Activated naive CD8-positive, alpha-beta T cell treated with anti-CD3 and anti-CD28 coated beads, Interleukin-2, amount 10 ng/mL, durations not matched to agents 7 days and 5 days (primary cell): ENCODE measurements around the gene BAZ2A. TPM values are rescaled to one million over a fixed set of nuclear protein-coding genes. Genes with fewer than 3 reads are reported as not detected.
A peak's percentile ranks its signal among the peaks of the same experiment; 100 is the strongest.
"Not testable (repeated sequence)": the region's sequence is repeated elsewhere in the genome, so short reads cannot be mapped to it uniquely, and the experiment has no call there.

Experiments
- ATAC-seq: fragments of 150-1000 bp; cut with Tn5 transposase; one replicate; pipeline ENCODE4 v1.10.0; 2021; ENCODE audit warnings: low read depth, moderate library complexity
- POLR2A ChIA-PET: fragments of 350-600 bp; sonication (Branson Sonifier 250); formaldehyde crosslinking; loops from one replicate; lab custom pipeline; 2021; ENCODE audit warnings: antibody characterized with exemption; lab: Charles Lee
- DNase-seq: peaks from one replicate; pipeline ENCODE4 v3.0.0; 2021
- H3K27ac Mint-ChIP-seq: one replicate; pipeline ENCODE4 v1.8.0; 2022; ENCODE audit warnings: mild to moderate bottlenecking, mixed read lengths
- H3K27me3 Mint-ChIP-seq: one replicate; pipeline ENCODE4 v1.8.0; 2022; ENCODE audit warnings: mild to moderate bottlenecking, moderate library complexity, mixed read lengths
- H3K36me3 Mint-ChIP-seq: one replicate; pipeline ENCODE4 v1.8.0; 2021; ENCODE audit warnings: mild to moderate bottlenecking, mixed read lengths
- H3K4me1 Mint-ChIP-seq: one replicate; pipeline ENCODE4 v1.8.0; 2021; ENCODE audit warnings: mixed read lengths
- H3K4me3 Mint-ChIP-seq: one replicate; pipeline ENCODE4 v1.8.0; 2022; ENCODE audit warnings: mild to moderate bottlenecking, moderate library complexity, mixed read lengths
- H3K9me3 Mint-ChIP-seq: one replicate; pipeline ENCODE4 v1.8.0; 2021; ENCODE audit warnings: mixed read lengths
- total RNA-seq, 2 experiments: library from RNA; stranded (reverse); gene quantifications; one replicate each; pipeline ENCODE4 v1.2.3, GENCODE V29; 2021

The BAZ2A gene
- total RNA-seq, 2 experiments from 2014 or later, result 139 to 145 TPM

DNA sequence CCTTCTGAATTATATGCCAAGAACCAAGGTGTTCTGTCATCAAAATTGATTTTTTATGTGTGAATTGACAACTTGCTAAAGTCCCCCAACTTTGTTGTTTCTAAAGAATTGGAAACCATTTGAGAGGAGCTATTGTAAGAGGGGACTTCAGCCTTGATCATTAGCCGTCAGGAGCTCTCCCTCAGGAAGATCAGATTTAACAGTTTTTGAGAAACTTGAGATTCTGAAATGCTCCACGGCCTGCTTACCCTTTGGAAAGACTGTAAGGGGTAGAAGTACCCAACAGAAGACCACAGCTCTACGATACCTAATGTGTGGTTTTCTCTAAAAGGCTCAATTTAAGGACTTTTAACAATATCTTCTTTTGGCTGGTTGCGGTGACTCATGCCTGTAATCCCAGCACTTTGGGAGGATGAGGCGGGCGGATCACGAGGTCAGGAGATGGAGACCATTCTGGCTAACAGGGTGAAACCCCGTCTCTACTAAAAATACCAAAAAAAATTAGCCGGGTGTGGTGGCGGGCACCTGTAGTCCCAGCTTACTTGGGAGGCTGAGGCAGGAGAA is 51.1 kb downstream of the BAZ2A start:
- peaks cover 22% of the 10 kb centered on the region for H3K4me1 Mint-ChIP-seq
- H3K27ac Mint-ChIP-seq, result no peak overlapping the region
- H3K27me3 Mint-ChIP-seq, result no peaks in the 10 kb centered on the region
- H3K9me3 Mint-ChIP-seq, result no peaks in the 10 kb centered on the region
- ATAC-seq, result no peak
- POLR2A ChIA-PET, result interaction anchor here (0.7 kb wide), 1 partner anchor 8 kb away, joined by 3 read pairs; no protein-coding TSS in a partner anchor
- H3K4me3 Mint-ChIP-seq, result no peak overlapping the region
- DNase-seq, result no peak
- peaks cover 2% of the 10 kb centered on the region for H3K36me3 Mint-ChIP-seq

DNA sequence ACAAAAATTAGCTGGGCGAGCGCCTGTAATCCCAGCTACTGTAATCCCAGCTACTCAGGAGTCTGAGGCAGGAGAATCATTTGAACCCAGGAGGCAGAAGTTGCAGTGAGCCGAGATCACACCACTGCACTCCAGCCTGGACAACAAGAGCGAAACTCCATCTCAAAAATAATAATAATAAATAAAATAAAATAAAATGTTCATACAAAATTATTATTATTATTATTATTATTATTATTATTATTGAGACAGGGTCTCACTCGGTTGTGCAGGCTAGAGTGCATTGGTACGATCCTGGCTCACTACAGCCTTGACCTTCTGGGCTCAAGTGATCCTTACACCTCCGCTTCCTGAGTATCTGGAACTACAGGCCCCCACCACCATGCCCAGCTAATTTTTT is 52.9 kb downstream of the BAZ2A start:
- not testable (repeated sequence) for H3K36me3 Mint-ChIP-seq

DNA sequence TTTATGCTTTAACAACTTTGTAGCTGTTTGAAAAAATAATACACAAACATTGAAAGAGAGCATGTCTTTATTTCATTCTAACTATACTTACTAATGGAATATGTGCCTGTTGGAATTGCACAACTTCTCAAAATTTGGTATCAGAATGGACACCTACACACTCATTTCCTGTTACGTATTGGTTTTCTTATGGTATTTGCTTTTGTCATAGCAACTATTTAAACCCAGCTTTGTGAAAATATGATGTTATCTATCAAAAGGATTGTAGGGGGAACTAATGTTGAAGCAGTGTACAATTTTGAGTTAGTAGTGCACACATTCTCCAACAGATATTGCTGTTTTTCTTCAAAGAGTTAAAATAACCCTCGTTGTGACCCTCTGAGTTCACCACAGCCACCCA is 55.9 kb downstream of the BAZ2A start:
- H3K4me1 Mint-ChIP-seq, result peaks cover 13% of the 10 kb centered on the region
- no peak for DNase-seq
- POLR2A ChIA-PET, result no interaction called here
- H3K9me3 Mint-ChIP-seq, result no peaks in the 10 kb centered on the region
- ATAC-seq, result no peak
- H3K4me3 Mint-ChIP-seq, result no peak overlapping the region
- peaks cover 2% of the 10 kb centered on the region for H3K36me3 Mint-ChIP-seq
- no peaks in the 10 kb centered on the region for H3K27me3 Mint-ChIP-seq
- no peak overlapping the region for H3K27ac Mint-ChIP-seq

More for the DNA sequence above, 52.9 kb downstream of the BAZ2A start:
- H3K27ac Mint-ChIP-seq, POLR2A ChIA-PET, ATAC-seq, H3K27me3 Mint-ChIP-seq, H3K4me3 Mint-ChIP-seq, DNase-seq, H3K9me3 Mint-ChIP-seq: not testable (repeated sequence)
- H3K4me1 Mint-ChIP-seq, result peaks cover 18% of the 10 kb centered on the region

DNA sequence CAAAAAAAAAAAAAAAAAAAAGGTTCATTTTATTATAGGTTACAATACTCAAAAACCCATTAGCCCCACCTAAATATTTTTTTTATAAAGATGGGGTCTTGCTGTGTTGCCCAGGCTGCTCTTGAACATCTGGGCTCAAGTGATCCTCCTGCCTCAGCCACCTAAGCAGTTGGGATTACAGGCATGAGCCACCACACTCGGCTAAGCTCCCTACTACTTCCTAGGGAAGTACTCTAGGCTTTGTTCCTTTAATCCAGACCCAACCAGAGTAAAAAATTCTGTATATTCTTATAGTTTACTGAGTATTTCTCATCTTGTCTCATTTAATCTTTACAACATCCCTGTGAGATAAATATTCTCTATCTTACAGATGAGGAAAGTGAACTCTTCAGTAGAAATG is 57.8 kb downstream of the BAZ2A start:
- ATAC-seq (no peak), DNase-seq (no peak)
- POLR2A ChIA-PET, result interaction anchor here (0.6 kb wide), 2 partner anchors 17 to 59 kb away, joined by 3 read pairs; no protein-coding TSS in a partner anchor
- Mint-ChIP-seq H3K27me3 (no peaks in the 10 kb centered on the region), H3K27ac (no peak overlapping the region), H3K9me3 (no peaks in the 10 kb centered on the region), H3K4me1 (peaks cover 15% of the 10 kb centered on the region), H3K36me3 (peaks cover 3% of the 10 kb centered on the region), H3K4me3 (no peak overlapping the region)

DNA sequence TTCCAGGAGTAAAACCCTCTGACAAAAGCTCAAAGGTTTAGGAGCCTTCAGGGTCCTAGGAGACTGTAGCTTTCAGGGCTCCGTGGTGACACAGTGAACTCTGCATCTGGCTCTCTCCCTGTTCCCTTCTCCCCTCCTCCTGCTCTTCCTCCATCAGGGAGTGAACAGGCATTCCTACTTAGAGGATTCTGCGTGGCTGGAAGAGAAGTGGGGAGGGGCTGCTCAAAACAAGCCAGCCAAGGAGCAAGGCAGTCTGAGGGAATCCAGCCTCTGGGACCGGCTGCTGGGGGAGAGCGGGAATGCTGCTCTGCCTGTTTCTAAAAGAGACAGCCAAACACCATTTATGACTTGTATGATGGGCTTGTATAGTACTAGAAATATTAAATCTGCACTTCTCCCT is 59.0 kb downstream of the BAZ2A start:
- POLR2A ChIA-PET, result interaction anchor here (0.6 kb wide), 2 partner anchors 8 to 33 kb away, joined by 3 to 5 read pairs; no protein-coding TSS in a partner anchor
- H3K27ac Mint-ChIP-seq, result no peak overlapping the region
- no peak overlapping the region for H3K4me3 Mint-ChIP-seq
- no peak for DNase-seq
- no peaks in the 10 kb centered on the region for H3K27me3 Mint-ChIP-seq
- H3K36me3 Mint-ChIP-seq, result peaks cover 3% of the 10 kb centered on the region
- H3K9me3 Mint-ChIP-seq, result no peaks in the 10 kb centered on the region
- H3K4me1 Mint-ChIP-seq, result peaks cover 16% of the 10 kb centered on the region
- ATAC-seq, result no peak

DNA sequence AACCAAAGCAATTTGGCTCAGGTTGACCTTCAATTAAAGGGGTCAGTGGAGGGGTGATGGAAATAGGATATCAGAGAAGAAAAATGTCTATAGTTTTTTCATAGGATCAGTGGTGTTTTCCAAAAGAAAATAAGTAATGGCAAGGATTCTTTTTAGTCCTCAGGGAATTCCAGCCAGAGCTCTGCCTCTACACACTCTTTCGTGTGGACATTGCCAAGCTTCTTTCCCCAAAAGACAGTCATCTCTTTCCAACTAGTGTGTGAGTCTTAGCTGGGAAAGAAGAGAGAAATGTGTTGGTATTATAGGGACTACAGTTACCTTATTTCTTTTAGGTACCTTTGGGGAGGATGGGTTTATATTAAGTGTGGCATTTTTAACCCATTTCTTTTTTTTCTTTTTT is 62.0 kb downstream of the BAZ2A start:
- Mint-ChIP-seq H3K4me3 (no peak overlapping the region), H3K27ac (no peak overlapping the region), H3K4me1 (peaks cover 24% of the 10 kb centered on the region), H3K36me3 (peaks cover 3% of the 10 kb centered on the region), H3K9me3 (no peaks in the 10 kb centered on the region), H3K27me3 (no peaks in the 10 kb centered on the region)
- DNase-seq (no peak), ATAC-seq (no peak)
- POLR2A ChIA-PET, result no interaction called here

DNA sequence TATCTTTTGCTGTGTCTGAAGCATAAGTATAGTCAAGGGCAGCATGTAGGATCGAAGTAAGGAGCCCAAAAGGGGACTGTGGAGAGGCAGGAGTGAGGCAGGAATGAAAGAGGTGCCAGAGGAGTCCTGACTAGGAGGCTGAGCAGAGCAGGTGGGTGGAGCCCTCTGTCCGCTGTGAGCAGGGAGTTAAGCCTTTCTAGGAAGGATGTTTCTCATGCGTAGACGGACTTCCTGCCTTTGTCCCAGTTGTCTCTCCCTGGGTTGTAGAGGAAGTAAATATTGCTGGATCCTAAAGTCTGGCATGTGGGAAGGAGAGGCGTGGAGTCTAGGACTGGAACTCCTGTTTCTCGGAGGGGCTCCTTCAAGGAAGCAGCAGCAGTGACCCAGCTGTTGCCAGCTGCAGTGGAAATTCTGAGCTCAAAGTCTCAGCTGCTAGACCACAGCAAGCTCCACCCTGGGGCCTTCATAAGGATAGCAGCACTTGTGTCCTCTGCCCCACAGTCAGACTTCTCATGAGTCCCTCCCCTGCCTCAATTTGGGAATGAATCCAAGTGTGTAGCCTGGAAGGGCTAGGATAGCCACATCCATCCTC is 64.5 kb downstream of the BAZ2A start:
- H3K36me3 Mint-ChIP-seq, result peaks cover 1% of the 10 kb centered on the region

DNA sequence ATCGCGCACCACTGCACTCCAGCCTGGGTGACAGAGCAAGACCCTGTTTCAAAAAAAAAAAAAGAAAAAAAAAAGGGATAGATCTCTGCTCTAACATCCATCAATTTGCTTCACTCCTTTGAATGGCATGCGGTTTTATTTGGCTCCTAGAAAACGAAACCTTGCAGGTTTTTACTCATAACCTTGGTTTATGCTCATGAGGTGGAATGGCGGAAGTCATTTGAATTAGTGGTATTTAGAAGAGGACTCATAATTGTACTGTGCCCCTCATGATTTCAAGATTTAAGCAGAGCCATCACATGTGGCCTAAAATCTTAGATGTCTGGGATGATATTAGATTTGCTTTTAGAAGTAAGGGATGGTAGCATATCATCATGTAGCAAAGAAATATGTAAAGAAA is 79.1 kb downstream of the BAZ2A start:
- ATAC-seq, result no peak
- POLR2A ChIA-PET, result interaction anchor here (0.7 kb wide), 1 partner anchor 244 kb away, joined by 3 read pairs; no protein-coding TSS in a partner anchor
- H3K27ac Mint-ChIP-seq, result no peak overlapping the region
- no peaks in the 10 kb centered on the region for H3K36me3 Mint-ChIP-seq
- no peak overlapping the region for H3K4me3 Mint-ChIP-seq
- H3K9me3 Mint-ChIP-seq, result no peaks in the 10 kb centered on the region
- DNase-seq, result no peak
- H3K27me3 Mint-ChIP-seq, result no peaks in the 10 kb centered on the region
- H3K4me1 Mint-ChIP-seq, result no peaks in the 10 kb centered on the region

More for the DNA sequence above, 64.5 kb downstream of the BAZ2A start:
- Mint-ChIP-seq H3K4me1 (peaks cover 21% of the 10 kb centered on the region), H3K9me3 (no peaks in the 10 kb centered on the region), H3K27ac (peak overlapping the region; percentile 72), H3K4me3 (peak overlapping the region; percentile 57), H3K27me3 (no peaks in the 10 kb centered on the region)
- POLR2A ChIA-PET, result interaction anchor here (0.9 kb wide), 1 partner anchor 44 kb away, joined by 3 read pairs; no protein-coding TSS in a partner anchor
- ATAC-seq (peak; percentile 80), DNase-seq (no peak)

DNA sequence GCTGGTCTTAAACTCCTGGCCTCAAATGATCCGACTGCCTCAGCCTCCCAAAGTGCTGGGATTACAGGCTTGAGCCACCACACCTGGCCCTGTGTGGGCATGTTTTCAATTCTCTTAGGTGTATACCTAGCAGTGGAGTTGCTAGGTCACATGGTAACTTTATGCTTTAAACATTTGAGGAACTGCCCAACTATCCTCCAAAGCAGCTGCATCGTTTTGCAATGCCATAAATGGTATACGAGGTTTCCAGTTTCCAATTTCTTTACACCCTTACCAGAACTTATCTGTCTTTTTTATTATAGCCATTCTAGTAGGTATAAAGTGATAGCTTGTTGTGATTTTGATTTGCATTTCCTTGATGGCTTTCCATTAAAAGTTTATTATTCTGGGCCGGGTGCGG is 83.4 kb downstream of the BAZ2A start:
- ATAC-seq (no peak), DNase-seq (no peak)
- POLR2A ChIA-PET, result no interaction called here
- H3K9me3 Mint-ChIP-seq, result no peaks in the 10 kb centered on the region
- no peaks in the 10 kb centered on the region for H3K4me1 Mint-ChIP-seq
- H3K36me3 Mint-ChIP-seq, result no peaks in the 10 kb centered on the region
- H3K4me3 Mint-ChIP-seq, result no peak overlapping the region
- H3K27ac Mint-ChIP-seq, result no peak overlapping the region
- no peaks in the 10 kb centered on the region for H3K27me3 Mint-ChIP-seq

Other genes starting within 250 kb of the BAZ2A start
- 10 to 100 TPM; 40.1 to 47.1 TPM for gene TIMELESS, start 180.9 kb downstream of the BAZ2A start, total RNA-seq
- gene MIP, start 175.7 kb downstream of the BAZ2A start, total RNA-seq, result not detected
- 1 to 10 TPM; 3.9 to 4.1 TPM for gene SPRYD4, start 161.7 kb downstream of the BAZ2A start, total RNA-seq
- 1 to 10 TPM; 4.4 to 5.2 TPM for gene GLS2, start 142.2 kb downstream of the BAZ2A start, total RNA-seq
- gene RBMS2, start 108.5 kb downstream of the BAZ2A start, total RNA-seq, result 10 to 100 TPM; 10.3 to 14.5 TPM
- 100 to 1,000 TPM; 468 to 471 TPM for gene ATP5F1B, start 15.7 kb upstream of the BAZ2A start, total RNA-seq
- 100 to 1,000 TPM; 210 to 217 TPM for gene PTGES3, start 58.0 kb upstream of the BAZ2A start, total RNA-seq
- 100 to 1,000 TPM; 878 to 882 TPM for gene NACA, start 95.0 kb upstream of the BAZ2A start, total RNA-seq
- gene PRIM1, start 122.0 kb upstream of the BAZ2A start, total RNA-seq, result 10 to 100 TPM; 52.5 to 56.1 TPM
- 1 to 10 TPM; 1.9 to 2.4 TPM for gene HSD17B6, start 133.0 kb upstream of the BAZ2A start, total RNA-seq